GM18873 (cell line): ENCODE results near the gene DNM3.

Experiments used
- ATAC-seq: cut with Tn5 transposase; IDR thresholded peaks from one replicate; pipeline ENCODE4 v1.9.1; 2021; ENCODE audit warnings: mild to moderate bottlenecking, moderate library complexity, moderate number of reproducible peaks; ENCODE audit not compliant: unreplicated experiment, low FRiP score

Gene DNM3

DNA sequence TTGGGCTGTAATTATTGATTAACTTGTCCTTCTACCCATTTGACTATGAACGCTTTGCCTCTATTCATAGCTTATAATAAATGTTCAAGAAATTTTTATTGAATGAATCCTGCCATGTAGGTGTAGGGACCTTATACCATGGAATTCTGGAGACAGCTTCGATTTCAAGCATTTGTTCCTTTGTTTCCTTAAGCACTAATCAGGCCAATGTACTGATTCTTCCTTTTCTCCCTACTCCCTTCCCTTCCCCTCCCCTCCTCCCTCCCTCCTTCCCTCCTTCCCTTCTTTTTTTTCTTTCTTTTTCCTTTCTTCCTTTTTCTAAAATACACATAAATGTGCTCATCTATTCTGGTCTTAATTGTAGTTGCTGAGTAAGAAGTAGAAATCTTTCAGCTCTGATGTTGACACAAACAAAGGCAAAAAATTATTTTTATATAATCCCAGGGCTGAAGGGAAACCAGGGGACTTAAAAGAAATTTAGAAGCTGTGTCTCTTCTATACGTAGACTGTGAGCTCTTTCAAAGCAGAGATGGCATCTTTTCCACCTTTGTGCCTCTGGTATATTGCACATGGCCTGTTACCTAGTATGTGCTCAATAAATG is 24.9 kb upstream of the DNM3 start:
- ATAC-seq: no peak

DNA sequence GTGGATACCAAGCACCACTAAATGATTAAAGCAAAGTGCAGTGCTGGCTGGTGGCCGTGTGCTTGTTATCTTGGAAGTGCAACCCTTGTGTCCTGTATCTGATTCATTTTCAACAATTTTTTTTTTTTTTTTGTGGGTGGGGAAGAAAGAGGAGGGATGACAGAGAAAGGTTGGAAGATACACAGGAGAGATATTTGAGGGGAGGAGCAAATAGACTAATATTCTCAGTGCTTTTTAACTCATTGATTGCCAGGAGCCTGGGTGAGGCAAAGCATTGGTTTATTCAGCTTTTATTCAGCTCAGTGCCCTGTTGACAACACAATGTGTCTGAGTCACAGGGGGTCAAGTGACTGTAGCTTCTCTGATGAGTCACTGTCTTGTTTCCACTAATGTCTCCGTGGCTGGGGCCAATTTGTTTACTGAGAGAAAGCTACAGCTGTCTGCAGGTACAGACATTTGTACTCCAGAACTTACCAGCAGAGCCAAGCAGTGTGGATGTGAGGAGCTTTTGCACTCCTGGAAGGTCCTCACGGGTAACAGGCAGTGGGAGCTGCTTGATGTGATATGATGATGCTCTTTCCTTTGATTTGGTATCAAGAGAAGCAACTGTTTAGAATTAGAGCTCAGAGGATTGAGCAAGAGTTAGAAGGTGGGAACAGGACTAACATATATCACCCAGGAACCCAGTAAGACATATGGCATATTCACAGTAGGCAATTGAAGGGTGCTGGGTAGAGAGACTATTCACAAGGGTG is 23.6 kb upstream of the DNM3 start:
- no peak for ATAC-seq

DNA sequence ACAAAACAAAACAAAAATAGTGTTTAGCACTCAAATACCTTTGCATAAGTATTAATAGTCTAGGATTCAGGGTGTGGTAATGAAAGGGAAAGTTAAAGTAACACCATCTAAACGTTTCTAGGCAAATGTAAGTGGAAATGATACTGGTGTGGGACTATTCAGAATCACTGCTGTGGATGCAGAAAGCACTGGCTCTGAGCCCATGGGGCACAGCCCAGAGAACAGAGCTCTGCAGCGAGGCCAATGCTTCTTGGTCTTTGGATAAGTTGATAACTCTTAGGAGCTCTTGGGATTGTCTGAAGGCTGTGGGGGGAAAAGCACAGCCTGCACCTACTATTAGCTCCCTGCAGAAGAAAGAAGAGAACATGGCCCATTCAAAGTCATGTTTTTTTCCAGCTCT is 21.4 kb upstream of the DNM3 start:
- ATAC-seq: no peak

DNA sequence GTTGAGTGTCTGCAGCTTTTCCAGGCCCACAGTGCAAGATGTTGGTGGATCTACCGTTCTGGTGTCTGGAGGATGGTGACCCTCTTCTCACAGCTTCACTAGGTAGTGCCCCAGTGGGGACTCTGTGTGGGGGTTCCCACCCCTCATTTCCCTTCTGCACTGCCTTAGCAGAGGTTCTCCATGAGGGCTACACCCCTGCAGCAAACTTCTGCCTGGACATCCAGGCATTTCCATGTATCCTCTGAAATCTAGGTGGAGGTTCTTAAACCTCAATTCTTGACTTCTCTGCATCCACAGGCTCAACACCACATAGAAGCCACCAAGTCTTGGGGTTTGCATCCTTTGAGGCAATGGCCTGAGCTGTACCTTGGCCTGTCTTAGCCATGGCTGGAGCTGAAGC is 14.3 kb upstream of the DNM3 start:
- ATAC-seq: no peak

DNA sequence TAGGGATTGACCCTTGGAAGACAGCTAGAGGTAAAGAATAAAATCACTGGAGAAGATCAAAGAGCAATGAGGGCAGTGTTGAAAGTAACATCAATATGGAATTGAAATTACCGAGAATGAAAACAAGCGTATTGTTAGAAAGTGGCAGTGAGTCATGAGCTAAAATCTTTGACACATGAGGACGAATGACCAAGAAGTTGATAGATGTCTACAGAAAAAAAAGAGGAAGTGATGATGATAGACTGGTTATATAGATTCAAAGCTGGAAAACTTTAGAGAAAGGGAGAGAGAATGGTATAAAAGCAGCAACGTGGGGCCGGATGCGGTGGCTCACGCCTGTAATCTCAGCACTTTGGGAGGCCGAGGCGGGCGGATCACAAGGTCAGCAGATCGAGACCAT is 12.5 kb upstream of the DNM3 start:
- no peak for ATAC-seq

DNA sequence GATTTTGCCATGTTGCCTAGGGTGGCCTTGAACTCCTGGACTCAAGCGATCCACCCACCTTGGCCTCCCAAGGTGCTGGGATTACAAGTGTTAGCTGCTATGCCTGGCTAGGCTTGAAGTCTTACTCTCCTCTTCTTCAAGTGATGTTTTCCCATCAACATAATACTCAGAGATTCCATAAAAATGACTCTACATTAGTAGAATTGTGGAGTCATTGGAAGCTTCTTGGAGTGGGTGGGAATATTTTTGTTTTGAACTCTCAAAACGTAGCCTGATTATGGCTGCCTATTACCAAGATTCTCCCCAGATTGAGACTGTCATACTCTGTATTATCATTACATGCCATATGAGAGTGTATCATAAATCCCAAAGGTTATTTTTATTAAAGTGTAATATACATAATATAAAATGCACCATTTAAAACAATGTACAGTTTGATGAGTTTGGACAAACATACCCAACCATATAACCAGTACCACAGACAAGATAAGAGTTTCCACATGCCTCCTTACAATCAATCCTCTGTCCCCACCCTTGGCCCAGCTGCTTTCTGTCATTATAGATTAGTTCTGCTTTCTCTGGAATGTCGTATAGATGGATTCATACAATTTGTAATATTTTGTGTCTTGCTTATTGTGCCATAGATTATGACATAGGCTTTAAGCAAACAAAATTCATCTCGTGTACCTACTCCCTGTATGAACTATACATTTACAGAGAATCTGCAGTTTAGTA is 8.0 kb upstream of the DNM3 start:
- no peak for ATAC-seq

DNA sequence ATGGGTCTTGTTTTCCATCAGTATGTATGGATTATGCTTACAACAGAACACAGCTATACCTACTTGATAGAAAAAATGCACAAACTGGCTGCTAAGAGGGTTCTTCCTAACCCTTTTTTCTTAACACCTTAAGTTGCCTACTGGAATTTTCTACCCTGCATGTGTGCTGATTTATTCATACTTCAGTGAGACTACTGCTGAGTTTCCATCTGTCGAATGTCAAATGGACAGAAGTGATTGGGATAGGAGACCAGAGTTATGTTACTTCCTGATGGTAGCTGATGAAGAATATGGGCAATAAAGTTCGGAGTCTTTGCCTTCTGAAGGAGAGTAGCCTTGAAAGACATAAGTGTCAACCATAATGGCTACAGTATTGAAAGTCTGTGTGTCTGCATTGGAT is 6.5 kb upstream of the DNM3 start:
- ATAC-seq: no peak

DNA sequence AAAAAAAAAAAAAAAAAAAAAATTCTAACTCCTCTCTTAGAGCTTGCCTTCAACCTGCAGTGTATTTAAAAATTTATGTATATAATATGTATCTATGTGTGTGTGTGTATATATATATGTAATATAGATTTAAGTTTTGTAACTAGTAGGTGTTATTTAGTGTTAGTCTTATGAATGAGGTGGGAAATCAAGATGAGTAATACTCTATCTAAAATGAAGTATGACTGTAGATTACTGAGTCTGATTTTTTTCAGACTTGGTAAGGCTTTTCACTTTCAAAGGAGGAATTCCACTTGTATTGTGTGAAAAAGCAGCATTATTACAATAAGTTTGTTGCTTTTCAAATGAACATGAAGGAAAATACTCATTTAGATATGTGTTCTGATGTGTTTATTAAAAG is 5.4 kb upstream of the DNM3 start:
- no peak for ATAC-seq

DNA sequence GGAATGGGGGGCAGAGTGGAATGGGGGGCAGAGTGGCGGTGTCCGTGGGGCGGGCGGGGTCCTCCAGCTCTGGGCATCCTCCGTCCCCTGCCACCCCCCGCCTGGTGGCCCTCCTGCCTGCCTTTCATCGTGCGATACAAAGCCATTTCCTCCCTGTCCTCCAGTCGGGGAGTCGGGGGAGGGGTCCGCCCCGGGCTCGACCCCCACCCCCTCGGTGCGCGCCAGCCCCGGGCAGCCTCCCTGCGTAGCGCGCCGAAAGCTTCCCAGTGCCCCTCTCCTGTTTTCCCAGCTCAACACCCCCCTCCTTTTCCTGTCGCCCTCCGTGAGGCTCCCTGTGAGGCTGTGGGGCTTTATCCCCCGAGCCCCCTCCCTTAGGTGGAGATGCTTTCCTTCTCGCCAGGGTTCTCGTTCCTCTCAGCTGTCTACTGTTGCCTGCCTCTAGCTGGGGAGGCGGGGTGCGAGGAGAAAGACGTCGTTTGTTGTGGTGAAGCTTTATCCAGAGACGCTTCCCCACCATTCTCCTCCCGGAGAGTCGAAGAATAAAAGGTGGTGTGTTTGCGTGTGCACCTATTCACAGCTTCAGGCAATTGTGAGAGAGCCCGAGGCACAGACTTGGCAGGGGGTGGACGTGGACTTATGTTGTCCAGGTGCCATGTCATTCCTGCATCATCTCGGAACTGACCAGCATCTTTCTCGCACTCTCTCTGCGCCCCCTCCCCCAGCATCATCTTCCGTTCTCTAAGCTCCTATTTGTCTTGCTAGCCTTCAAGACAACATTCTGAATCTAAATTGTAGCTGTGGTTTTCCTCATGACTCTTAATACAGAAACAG is 848 bp downstream of the DNM3 start:
- no peak for ATAC-seq

DNA sequence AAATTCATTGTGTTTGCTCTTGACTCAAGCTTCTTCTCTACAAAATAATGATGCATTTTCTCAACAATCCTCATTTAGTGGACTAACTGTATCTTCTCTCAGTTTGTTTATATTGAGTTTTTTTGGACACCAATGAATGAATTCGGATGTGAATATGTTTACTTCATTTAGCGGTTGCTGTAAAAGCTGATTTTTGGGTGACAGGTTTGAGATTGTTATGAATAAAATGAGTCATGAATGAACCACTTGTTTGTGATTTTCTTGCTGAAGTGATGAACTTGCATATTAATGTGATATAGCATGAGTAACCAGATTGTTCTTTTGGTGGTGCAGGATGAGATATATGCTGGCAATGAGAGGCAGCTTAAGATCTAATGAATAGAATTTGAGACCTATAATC is 3.1 kb downstream of the DNM3 start:
- no peak for ATAC-seq

DNA sequence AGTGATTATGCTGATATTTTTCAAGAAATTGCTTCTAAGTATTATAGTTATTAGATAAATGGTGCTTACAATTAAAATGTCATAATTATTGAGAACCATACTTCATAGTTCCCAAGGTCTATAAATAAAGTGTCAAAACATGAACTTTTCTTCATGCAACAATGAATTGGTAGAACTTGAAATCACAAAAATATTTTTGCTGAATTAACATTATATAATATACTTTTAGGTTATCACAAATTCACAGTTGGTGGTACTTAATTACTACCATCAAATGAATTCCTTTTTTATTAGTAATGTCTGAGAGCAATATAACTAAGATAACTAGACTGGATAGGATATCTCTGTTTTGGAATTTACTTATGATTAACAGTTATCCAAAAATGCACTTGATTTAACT is 4.7 kb downstream of the DNM3 start:
- ATAC-seq: no peak

DNA sequence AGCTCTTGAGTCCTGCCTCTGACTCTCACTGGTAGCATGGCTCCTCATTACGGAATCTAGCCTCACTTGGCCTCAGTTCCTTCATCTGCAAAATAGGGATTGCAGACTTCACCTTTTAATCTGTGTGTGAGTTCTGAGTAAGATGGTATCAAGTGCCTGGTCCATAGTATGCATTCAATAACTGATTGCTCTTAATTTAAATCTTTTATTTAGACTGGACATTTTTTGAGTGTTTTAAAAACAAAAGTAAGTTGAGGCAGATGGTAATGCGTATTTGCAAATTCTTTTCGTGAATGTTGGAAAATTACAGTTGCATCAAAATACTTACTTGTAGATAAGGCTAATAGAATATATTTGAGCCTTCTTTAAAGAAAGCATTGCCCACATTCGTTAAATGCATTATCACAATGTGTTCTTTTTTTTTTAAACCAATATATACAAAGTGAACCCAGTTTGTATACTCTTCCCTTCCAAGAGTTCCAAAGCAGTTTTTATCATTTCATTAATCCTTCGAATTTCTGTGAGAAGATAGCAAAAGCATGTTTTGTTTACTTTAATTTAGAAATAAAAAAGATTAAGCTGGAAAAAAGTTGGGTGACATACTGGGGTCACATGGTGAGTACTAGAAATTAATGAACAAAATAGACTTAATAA is 8.1 kb downstream of the DNM3 start:
- ATAC-seq: no peak

DNA sequence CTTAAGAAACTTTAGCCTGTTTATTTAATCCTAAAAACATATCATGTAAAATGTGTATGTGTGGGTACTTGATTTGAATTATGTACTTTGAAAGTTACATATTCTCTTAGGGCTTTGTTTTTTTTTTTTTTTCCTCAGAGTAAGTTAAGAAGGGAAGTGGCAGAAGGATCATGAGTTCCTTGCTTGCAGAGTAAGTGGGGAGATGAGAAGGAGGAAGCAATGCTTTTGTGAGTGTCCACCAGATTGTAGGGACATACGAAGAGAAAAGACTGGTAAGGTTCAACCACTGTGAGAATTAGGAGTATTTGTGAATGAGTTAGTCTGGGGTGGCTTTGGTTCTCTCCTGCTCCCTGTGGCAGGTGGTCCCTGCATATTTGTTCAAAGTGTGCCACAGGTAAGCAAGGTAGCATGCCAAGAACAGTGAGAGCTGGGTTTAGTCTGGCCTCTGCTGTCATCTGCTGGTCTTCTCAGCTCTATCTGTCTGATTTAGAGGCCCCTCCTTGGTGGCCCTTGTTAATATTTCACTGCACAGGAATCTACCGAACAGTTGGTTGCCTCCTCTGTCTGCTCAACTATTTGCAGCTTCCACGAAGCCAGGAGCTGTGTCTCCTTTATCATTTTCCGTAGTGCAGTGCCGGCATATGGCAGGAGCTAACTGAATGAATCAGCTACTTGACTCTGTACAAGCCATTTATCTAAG is 9.5 kb downstream of the DNM3 start:
- no peak for ATAC-seq

DNA sequence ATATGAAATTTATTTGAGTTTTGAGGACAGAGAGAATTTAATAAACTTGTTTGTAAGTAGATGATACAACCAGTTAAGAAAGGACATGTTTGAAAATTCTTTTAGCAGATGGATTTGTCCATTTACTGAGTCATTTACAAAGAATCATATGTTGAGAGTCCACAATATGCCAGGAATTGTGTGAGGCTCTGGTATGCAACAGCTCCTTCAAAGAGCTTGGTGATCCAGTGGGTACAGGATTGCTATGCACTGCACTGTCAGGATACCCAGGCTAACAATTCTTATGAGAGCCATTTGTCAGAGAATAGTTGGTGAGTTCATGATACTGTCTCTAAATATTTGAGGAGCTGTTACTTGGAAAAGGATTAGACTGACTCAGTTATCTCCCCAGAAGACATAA is 11.0 kb downstream of the DNM3 start:
- no peak for ATAC-seq

DNA sequence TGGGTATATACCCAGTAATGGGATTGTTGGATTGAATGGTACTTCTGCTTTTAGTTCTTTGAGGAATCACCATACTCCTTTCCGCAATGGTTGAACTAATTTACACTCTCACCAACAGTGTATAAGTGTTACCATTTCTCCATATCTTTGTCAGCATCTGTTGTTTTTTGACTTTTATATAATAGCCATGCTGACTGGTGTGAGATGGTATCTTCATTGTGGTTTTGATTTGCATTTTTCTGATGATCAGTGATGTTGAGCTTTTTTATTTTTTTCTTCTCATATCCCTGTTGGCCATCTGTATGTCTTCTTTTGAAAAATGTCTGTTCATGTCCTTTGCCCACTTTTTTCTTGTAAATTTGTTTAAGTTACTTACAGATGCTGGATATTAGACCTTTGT is 14.1 kb downstream of the DNM3 start:
- ATAC-seq: no peak

DNA sequence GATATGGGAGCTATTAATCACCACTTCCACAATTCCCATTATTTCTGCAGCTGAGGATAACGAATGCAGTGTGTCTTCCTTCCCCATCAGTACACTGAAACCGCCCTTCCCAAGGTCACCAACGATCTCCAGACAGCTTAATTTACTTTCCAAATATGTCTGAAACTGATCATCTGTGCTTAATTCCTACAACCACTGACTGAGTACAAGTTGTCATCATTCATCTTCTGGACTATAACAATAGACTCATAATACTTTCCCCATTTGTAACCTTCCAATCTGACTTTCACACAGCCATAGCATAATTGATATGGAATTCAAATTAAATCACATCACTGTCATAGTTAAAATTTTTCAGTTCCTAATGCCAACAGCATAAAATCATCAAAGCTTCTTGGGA is 17.4 kb downstream of the DNM3 start:
- no peak for ATAC-seq

DNA sequence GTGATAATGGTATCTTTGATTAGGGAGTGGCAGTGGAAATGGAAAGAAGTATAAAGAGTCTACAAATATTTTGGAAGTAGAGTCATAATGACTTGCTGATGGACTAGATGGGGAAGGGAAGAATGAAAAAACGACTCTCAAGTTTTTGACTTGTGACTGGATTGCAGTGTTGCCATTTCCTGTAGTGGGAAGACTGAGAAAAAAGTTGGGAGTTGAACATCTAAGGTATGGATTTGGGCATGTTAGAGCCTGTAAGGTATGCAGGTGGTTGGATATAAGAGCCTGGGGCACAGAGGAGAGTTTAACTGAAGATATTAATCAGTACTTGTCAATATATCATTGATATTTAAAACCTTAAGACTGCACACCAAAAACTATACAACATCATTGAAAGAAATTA is 19.4 kb downstream of the DNM3 start:
- ATAC-seq: no peak

DNA sequence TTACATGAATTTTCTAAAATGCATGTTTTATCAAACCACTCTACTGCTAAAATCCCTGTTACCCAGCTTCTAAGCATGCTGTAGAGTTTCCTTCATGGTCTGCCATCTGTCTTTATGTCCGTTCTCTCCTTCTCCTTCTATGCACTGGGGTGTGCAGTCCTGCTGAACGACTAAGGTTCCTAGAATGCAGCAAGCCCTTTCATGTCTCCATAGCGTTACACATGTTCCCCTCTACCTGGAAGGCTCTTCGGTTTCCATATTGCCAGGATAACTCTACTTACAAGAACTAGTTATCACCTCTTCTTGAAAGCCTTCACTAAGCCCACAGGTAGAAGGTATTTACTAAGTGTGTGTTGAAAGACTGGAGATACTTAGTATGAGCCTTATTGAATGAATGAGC is 22.2 kb downstream of the DNM3 start:
- no peak for ATAC-seq

DNA sequence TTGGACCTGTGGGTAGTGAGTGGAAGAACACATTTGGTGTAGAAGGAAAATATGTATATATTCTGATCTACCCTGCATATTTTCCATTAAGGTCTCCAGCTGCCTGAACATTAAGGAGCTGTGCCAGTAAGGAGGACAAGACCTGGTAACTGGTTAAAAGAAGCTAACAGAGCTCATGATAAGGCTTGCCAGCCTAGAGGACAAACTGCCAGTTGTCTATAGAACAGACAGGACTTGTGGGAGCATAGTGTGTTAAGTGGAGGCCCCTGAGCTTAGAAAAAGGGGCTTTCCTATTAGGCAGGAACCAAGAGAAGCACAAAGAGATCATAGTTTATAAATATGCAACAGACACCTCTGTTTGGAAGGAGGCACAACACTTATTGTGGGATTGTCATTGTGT is 23.0 kb downstream of the DNM3 start:
- no peak for ATAC-seq

DNA sequence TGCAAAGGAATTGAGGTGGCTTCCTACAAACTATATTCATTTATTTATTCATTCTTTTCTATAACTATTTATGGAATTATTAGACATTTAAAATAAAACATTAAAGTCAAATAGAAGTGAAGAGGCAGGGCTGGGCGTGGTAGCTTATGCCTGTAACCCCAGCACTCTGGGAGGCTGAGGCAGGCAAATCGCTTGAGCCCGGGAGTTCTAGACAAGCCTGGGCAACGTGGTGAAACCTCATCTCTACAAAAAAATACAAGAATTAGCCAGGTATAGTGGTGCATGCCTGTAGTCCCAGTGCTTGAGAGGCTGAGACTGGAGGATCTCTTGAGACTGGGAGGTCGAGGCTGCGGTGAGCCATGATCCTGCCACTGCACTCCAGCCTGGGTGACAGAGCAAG is 23.8 kb downstream of the DNM3 start:
- ATAC-seq: no peak
